Measurements from ENCODE around the gene GPLD1. TPM values are rescaled to one million over a fixed set of nuclear protein-coding genes. Genes with fewer than 3 reads are reported as not detected.

Gene GPLD1
- total RNA-seq, 1 donor from 2014 or later = 15.7 TPM

- Histone ChIP-seq H3K27ac (no peak overlapping the region), H3K4me3 (no peak overlapping the region), H3K36me3 (no peaks in the 10 kb centered on the region), H3K9me3 (no peaks in the 10 kb centered on the region), H3K27me3 (no peaks in the 10 kb centered on the region), H3K4me1 (no peaks in the 10 kb centered on the region)
- intact Hi-C loops (cut with DNase I) = no loop called here
- TF ChIP-seq POLR2AphosphoS5 (IDR thresholded peaks at IDR 0.05; ENCODE audit: insufficient read depth in 1 of 2, low read depth in 1 of 2) (no peak), CTCF (IDR thresholded peaks at IDR 0.05) (no peak), POLR2A (IDR thresholded peaks at IDR 0.05) (no peak)
- no peak for DNase-seq (ENCODE audit: extremely low spot score in 2 of 2)
These were observed 30.4 kb downstream of the GPLD1 start for GRCh38 chr6:24458941-24459340.

GRCh38 chr6:24458134-24458533 lies 31.2 kb downstream of the GPLD1 start:
- Histone ChIP-seq H3K4me1 (no peaks in the 10 kb centered on the region), H3K9me3 (no peaks in the 10 kb centered on the region), H3K36me3 (no peaks in the 10 kb centered on the region), H3K27me3 (no peaks in the 10 kb centered on the region), H3K4me3 (no peak overlapping the region), H3K27ac (no peak overlapping the region)
- DNase-seq (ENCODE audit: extremely low spot score in 2 of 2) = no peak
- intact Hi-C loops (cut with DNase I) = no loop called here
- TF ChIP-seq POLR2A (IDR thresholded peaks at IDR 0.05) = no peak
- peak in 1 of 2 donors; percentile 60 for TF ChIP-seq POLR2AphosphoS5 (IDR thresholded peaks at IDR 0.05; ENCODE audit: insufficient read depth in 1 of 2, low read depth in 1 of 2)
- no peak for TF ChIP-seq CTCF (IDR thresholded peaks at IDR 0.05)

GRCh38 chr6:24455061-24455460 lies 34.3 kb downstream of the GPLD1 start:
- no peaks in the 10 kb centered on the region for H3K9me3 ChIP-seq
- intact Hi-C loops (cut with DNase I) = no loop called here
- no peaks in the 10 kb centered on the region for H3K27me3 ChIP-seq
- TF ChIP-seq POLR2AphosphoS5 (IDR thresholded peaks at IDR 0.05; ENCODE audit: insufficient read depth in 1 of 2, low read depth in 1 of 2) (no peak), CTCF (IDR thresholded peaks at IDR 0.05) (no peak), POLR2A (IDR thresholded peaks at IDR 0.05) (no peak)
- no peak for DNase-seq (ENCODE audit: extremely low spot score in 2 of 2)
- no peak overlapping the region for H3K27ac ChIP-seq
- H3K4me1 ChIP-seq = no peaks in the 10 kb centered on the region
- H3K36me3 ChIP-seq = no peaks in the 10 kb centered on the region
- no peak overlapping the region for H3K4me3 ChIP-seq

- Histone ChIP-seq H3K9me3 (no peaks in the 10 kb centered on the region), H3K4me3 (no peak overlapping the region), H3K36me3 (no peaks in the 10 kb centered on the region), H3K4me1 (no peaks in the 10 kb centered on the region), H3K27me3 (no peaks in the 10 kb centered on the region), H3K27ac (no peak overlapping the region)
- no peak for DNase-seq (ENCODE audit: extremely low spot score in 2 of 2)
- no peak for TF ChIP-seq POLR2AphosphoS5 (IDR thresholded peaks at IDR 0.05; ENCODE audit: insufficient read depth in 1 of 2, low read depth in 1 of 2)
- TF ChIP-seq CTCF (IDR thresholded peaks at IDR 0.05) = no peak
- no peak for TF ChIP-seq POLR2A (IDR thresholded peaks at IDR 0.05)
- intact Hi-C loops (cut with DNase I) = no loop called here
These were observed 34.9 kb downstream of the GPLD1 start for GRCh38 chr6:24454452-24454851.

- intact Hi-C loops (cut with DNase I) = no loop called here
- no peak for DNase-seq (ENCODE audit: extremely low spot score in 2 of 2)
- TF ChIP-seq POLR2AphosphoS5 (IDR thresholded peaks at IDR 0.05; ENCODE audit: insufficient read depth in 1 of 2, low read depth in 1 of 2) = no peak
- no peak for TF ChIP-seq POLR2A (IDR thresholded peaks at IDR 0.05)
- TF ChIP-seq CTCF (IDR thresholded peaks at IDR 0.05) = no peak
These were observed 35.5 kb downstream of the GPLD1 start for GRCh38 chr6:24453921-24454320.

More at GRCh38 chr6:24453921-24454320, 35.5 kb downstream of the GPLD1 start:
- H3K4me3 ChIP-seq = no peak overlapping the region
- no peaks in the 10 kb centered on the region for H3K4me1 ChIP-seq
- no peaks in the 10 kb centered on the region for H3K9me3 ChIP-seq
- H3K27ac ChIP-seq = no peak overlapping the region
- H3K27me3 ChIP-seq = no peaks in the 10 kb centered on the region
- no peaks in the 10 kb centered on the region for H3K36me3 ChIP-seq

All from vagina (tissue), 2 donors.